Islet of Langerhans (tissue), 1 donor: ENCODE data around the gene SDR42E2.
"Not testable (repeated sequence)": the region's sequence is repeated elsewhere in the genome, so short reads cannot be mapped to it uniquely, and the experiment has no call there.

Experiments used
- FAIRE-seq: peaks from one replicate; lab custom pipeline; 2011; peaks lifted over from hg19 to GRCh38; lab: Jason Lieb, UNC

Gene SDR42E2

GRCh38 chr16:22162656-22163009 is 327 bp downstream of the SDR42E2 start:
- no peak for FAIRE-seq

- FAIRE-seq: no peak
These were observed 1.5 kb downstream of the SDR42E2 start for GRCh38 chr16:22163806-22164205.

- FAIRE-seq: no peak
These were observed 2.2 kb downstream of the SDR42E2 start for GRCh38 chr16:22164482-22164881.

GRCh38 chr16:22165508-22166285 is 3.4 kb downstream of the SDR42E2 start:
- no peak for FAIRE-seq

GRCh38 chr16:22171953-22172352 is 9.6 kb downstream of the SDR42E2 start:
- FAIRE-seq: no peak

- not testable (repeated sequence) for FAIRE-seq
These were observed 10.3 kb downstream of the SDR42E2 start for GRCh38 chr16:22172642-22173041.

GRCh38 chr16:22174642-22175041 is 12.3 kb downstream of the SDR42E2 start:
- no peak for FAIRE-seq

GRCh38 chr16:22177968-22178930 is 15.9 kb downstream of the SDR42E2 start:
- no peak for FAIRE-seq

GRCh38 chr16:22181426-22181825 is 19.1 kb downstream of the SDR42E2 start:
- FAIRE-seq: no peak

GRCh38 chr16:22181843-22182242 is 19.5 kb downstream of the SDR42E2 start:
- FAIRE-seq: no peak

GRCh38 chr16:22183335-22183734 is 21.0 kb downstream of the SDR42E2 start:
- FAIRE-seq: no peak

- FAIRE-seq: no peak
These were observed 21.8 kb downstream of the SDR42E2 start for GRCh38 chr16:22183901-22184614.

- FAIRE-seq: no peak
These were observed 22.3 kb downstream of the SDR42E2 start for GRCh38 chr16:22184615-22184968.

GRCh38 chr16:22186517-22186916 is 24.2 kb downstream of the SDR42E2 start:
- FAIRE-seq: no peak

GRCh38 chr16:22188267-22188594 is 25.9 kb downstream of the SDR42E2 start:
- no peak for FAIRE-seq

GRCh38 chr16:22188595-22189442 is 26.5 kb downstream of the SDR42E2 start:
- no peak for FAIRE-seq

GRCh38 chr16:22189473-22190080 is 27.3 kb downstream of the SDR42E2 start:
- no peak for FAIRE-seq

- FAIRE-seq: no peak
These were observed 27.9 kb downstream of the SDR42E2 start for GRCh38 chr16:22190081-22190775.

- FAIRE-seq: no peak
These were observed 28.6 kb downstream of the SDR42E2 start for GRCh38 chr16:22190776-22191531.
